Skeletal muscle tissue (tissue), 4 donors: ENCODE results near the gene ARF5. TPM values are rescaled to one million over a fixed set of nuclear protein-coding genes. Genes with fewer than 3 reads are reported as not detected.
A peak's percentile ranks its signal among the peaks of the same experiment; 100 is the strongest.
"Not testable (repeated sequence)": the region's sequence is repeated elsewhere in the genome, so short reads cannot be mapped to it uniquely, and the experiment has no call there.

Experiments
- H3K27ac ChIP-seq: one replicate; pipeline ENCODE4 v1.7.0; 2013; ENCODE audit warnings: mild to moderate bottlenecking, low read depth, low read length, inconsistent platforms
- H3K27me3 ChIP-seq, 3 donors: one replicate each; pipeline ENCODE4 v1.7.0; 2013; ENCODE audit warnings: low read length in 3 of 3; ENCODE audit not compliant: control insufficient read depth in 3 of 3, insufficient read depth in 3 of 3
- H3K36me3 ChIP-seq, 3 donors: one replicate each; pipeline ENCODE4 v1.7.0; 2013; ENCODE audit warnings: low read length in 3 of 3; ENCODE audit not compliant: control insufficient read depth in 3 of 3, insufficient read depth in 3 of 3
- H3K4me1 ChIP-seq, 3 donors: one replicate each; pipeline ENCODE4 v1.7.0; 2013; ENCODE audit warnings: low read length in 3 of 3, mild to moderate bottlenecking in 3 of 3; ENCODE audit not compliant: control insufficient read depth in 3 of 3, insufficient read depth in 3 of 3
- H3K4me3 ChIP-seq, 3 donors: one replicate each; pipeline ENCODE4 v1.7.0; 2013; ENCODE audit warnings: low read length in 3 of 3
- H3K9ac ChIP-seq, 3 donors: one replicate each; pipeline ENCODE4 v1.7.0; 2013; ENCODE audit warnings: low read length in 3 of 3, mild to moderate bottlenecking in 3 of 3, moderate library complexity in 2 of 3, low read depth in 1 of 3
- H3K9me3 ChIP-seq, 3 donors: one replicate each; pipeline ENCODE4 v1.7.0; 2013; ENCODE audit warnings: low read length in 3 of 3; ENCODE audit not compliant: control insufficient read depth in 3 of 3
- total RNA-seq: library from RNA; depleted of rRNA; stranded (reverse); fragments of >200 nt; gene quantifications from one replicate; pipeline ENCODE4 v1.2.3, GENCODE V29; 2014
- donor health status: Osteomylitis.

ARF5 gene
- 59.5 TPM for total RNA-seq

DNA sequence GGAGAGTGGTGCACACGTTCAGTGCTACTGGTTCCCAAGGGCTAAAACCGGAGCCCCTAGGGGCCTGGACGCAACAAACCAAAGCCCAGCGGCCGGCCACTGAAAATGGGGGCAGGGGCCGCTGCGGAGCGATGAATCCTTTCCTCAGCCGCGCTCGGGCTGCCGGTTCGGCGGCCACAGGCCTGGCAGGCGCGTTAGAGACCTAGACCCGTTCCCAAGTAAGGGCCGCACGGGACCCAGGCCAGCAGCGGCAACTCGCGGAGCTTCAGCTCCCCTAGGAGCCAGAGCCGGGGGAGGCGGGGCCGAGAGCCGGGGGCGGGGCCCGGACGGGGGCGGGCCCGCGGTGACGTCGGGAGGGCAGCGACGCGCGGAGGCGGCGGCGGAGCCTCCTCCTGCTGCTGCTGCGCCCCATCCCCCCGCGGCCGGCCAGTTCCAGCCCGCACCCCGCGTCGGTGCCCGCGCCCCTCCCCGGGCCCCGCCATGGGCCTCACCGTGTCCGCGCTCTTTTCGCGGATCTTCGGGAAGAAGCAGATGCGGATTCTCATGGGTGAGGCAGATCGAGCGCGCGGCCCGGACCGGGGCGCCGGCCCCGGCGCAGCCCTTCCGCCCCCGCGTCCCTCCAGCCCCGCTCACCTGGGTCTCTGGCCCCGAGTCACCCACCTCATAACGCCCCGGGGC, at the start of gene ARF5:
TSS of gene ARF5 (plus strand) at position 393 of the 678 bp plus-strand sequence. CDS start at position 481, 88 bp downstream.
- peak within 1 kb of the TSS; percentile 84 to 97 (median 94) for H3K9ac ChIP-seq
- H3K4me3 ChIP-seq, result peak within 1 kb of the TSS; percentile 86 to 96 (median 94)
- H3K9me3 ChIP-seq, result no peaks in the 10 kb centered on the region
- peak within 1 kb of the TSS; percentile 90 for H3K27ac ChIP-seq
- peaks cover 39 to 46% (median 40%) of the 10 kb centered on the region in 3 donors for H3K4me1 ChIP-seq
- H3K36me3 ChIP-seq, result peaks cover 20 to 22% (median 20%) of the 10 kb centered on the region in 3 donors
- H3K27me3 ChIP-seq, result no peaks in the 10 kb centered on the region

DNA sequence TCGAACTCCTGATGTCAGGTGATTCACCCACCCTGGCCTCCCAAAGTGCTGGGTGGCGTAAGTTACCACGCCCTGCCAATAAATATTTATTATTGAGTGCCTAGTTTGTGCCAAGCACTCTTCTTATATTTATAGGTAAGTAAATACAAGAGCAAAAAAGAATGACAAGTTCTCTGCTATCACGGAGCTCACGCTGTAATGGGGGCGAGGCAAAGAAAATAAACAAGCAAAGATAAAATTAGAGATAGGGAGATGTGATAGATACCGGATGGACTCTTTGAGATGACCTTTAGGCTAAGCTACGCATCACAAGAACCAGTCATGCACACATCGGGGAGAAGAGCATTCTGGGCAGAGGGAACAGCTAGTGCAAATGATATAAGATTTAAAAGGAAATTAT, 49.1 kb upstream of the ARF5 start:
- Histone ChIP-seq H3K9me3 (no peaks in the 10 kb centered on the region), H3K36me3 (no peaks in the 10 kb centered on the region), H3K4me3 (no peak overlapping the region), H3K4me1 (no peaks in the 10 kb centered on the region), H3K27ac (no peak overlapping the region), H3K27me3 (peaks cover 5 to 14% (median 12%) of the 10 kb centered on the region in 3 donors), H3K9ac (no peak overlapping the region)

DNA sequence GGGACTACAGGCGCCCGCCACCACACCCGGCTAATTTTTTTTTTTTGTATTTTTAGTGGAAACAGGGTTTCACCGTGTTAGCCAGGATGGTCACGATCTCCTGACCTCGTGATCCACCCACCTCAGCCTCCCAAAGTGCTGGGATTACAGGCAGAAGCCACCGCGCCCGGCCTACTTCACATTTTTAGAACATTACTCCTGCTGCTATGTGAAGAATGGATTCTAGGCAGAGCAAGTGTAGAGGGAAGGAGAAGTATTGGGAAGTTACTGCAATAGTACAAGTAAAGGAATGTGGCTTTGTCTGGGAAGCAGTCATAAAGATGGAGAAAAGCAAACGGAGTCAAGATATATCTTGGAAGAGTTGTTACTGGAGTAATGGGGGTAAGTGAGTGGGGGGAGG, 47.8 kb upstream of the ARF5 start:
- H3K4me1 ChIP-seq, H3K9ac ChIP-seq, H3K27ac ChIP-seq, H3K9me3 ChIP-seq, H3K36me3 ChIP-seq, H3K4me3 ChIP-seq: not testable (repeated sequence)
- H3K27me3 ChIP-seq, result peaks cover 5 to 14% (median 7%) of the 10 kb centered on the region in 3 donors

DNA sequence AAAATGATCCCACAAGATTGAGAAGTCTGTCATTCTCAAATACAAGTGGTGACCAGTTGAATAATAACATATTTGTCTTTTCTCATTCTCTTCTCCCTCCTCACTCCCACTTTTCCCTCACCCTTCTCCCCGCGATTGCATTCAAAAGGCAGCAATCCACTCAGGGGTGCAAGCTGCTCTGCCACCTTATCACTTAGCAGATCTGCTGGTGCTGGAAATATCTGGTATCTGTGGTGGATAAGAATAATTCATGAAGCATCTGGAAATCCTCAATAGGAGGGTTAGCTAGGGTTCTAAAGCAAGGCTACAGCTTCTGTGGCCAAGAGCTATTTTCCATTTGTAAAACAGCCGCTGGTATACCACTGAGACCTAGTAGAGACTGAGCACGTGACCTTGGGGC, 46.7 kb upstream of the ARF5 start:
- H3K36me3 ChIP-seq, result no peaks in the 10 kb centered on the region
- no peak overlapping the region for H3K4me3 ChIP-seq

DNA sequence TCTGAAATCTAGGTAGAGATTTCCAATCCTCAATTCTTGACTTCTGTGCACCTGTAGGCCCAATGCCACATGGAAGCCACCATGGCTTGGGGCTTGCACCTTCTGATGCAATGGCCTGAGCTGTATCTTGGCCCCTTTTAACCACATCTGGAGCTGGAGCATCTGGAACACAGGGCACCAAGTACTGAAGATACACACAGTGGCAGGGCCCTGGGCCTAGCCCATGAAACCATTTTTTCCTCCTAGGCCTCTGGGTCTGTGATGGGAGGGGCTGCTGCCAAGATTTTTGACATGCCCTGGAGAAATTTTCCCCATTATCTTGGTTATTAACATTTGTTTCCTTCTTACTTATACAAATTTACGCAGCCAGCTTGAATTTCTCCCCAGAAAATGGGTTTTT, 41.9 kb upstream of the ARF5 start:
- H3K27me3 ChIP-seq, result no peaks in the 10 kb centered on the region
- no peaks in the 10 kb centered on the region for H3K9me3 ChIP-seq
- H3K36me3 ChIP-seq, result no peaks in the 10 kb centered on the region
- no peaks in the 10 kb centered on the region for H3K4me1 ChIP-seq
- H3K27ac ChIP-seq, result no peak overlapping the region
- no peak overlapping the region for H3K9ac ChIP-seq
- no peak overlapping the region for H3K4me3 ChIP-seq

More for the DNA sequence above, 46.7 kb upstream of the ARF5 start:
- no peaks in the 10 kb centered on the region for H3K4me1 ChIP-seq
- no peak overlapping the region for H3K9ac ChIP-seq
- H3K9me3 ChIP-seq, result no peaks in the 10 kb centered on the region
- peaks cover 5 to 10% (median 5%) of the 10 kb centered on the region in 3 donors for H3K27me3 ChIP-seq
- no peak overlapping the region for H3K27ac ChIP-seq

DNA sequence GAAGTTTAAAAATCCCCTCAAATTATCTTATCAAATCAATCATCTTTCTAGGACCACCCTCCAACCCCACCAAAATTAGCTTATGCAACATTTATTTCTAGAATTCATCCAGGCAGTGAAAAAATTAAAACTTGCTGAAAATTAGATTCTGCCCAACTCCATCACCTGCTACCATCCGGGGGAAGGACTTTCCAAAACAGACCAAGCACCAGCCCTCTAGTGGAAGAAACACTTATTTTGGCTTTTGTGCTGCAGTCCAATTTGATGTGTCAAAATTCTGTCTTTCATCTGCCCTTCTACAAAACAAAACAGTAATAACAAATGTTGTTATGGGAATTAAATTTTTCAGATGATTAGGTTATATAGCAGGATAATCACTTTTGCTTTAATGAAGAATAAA, 38.0 kb upstream of the ARF5 start:
- no peaks in the 10 kb centered on the region for H3K36me3 ChIP-seq
- no peak overlapping the region for H3K27ac ChIP-seq
- H3K9ac ChIP-seq, result no peak overlapping the region
- no peaks in the 10 kb centered on the region for H3K27me3 ChIP-seq
- no peak overlapping the region for H3K4me3 ChIP-seq
- H3K4me1 ChIP-seq, result no peaks in the 10 kb centered on the region
- no peaks in the 10 kb centered on the region for H3K9me3 ChIP-seq

DNA sequence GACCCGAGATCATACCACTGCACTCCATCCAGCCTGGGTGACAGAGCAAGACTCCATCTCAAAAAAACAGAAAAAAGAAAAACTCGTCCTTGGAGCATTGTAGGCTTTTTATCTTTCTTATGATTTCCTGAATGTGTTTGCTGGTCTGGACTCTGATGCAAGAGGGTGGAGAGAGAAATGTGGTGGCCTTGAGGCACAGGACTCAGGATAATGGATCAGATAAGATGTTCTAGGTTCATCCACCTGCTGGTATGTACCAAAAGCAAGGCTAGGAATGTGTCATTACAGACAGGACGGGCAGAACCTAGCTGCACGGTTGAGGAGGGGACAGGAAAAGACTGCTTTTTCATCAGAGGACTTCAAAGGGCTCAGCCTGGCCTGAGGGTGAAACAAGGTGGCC, 36.3 kb upstream of the ARF5 start:
- Histone ChIP-seq H3K4me1 (no peaks in the 10 kb centered on the region), H3K27me3 (no peaks in the 10 kb centered on the region), H3K27ac (no peak overlapping the region)

DNA sequence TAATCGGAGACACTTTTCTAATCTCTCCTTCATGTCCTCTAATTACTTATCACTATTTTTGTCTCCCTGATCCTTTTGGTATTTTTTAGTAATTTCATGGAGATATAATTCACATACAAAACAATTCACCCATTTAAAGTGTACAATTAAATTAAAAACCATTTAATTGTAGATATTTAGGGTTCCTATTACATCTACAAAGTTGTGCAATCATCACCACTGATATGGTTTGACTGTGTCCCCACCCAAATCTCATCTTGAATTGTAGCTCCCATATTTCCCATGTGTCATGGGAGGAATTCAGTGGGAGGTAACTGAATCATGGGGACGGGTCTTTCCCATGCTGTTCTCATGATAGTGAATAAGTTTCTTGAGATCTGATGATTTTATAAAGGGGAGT, 31.8 kb upstream of the ARF5 start:
- no peaks in the 10 kb centered on the region for H3K4me1 ChIP-seq
- no peaks in the 10 kb centered on the region for H3K27me3 ChIP-seq
- H3K27ac ChIP-seq, result no peak overlapping the region
- H3K9me3 ChIP-seq, result no peaks in the 10 kb centered on the region
- no peaks in the 10 kb centered on the region for H3K36me3 ChIP-seq
- no peak overlapping the region for H3K4me3 ChIP-seq
- no peak overlapping the region for H3K9ac ChIP-seq

More for the DNA sequence above, 36.3 kb upstream of the ARF5 start:
- no peak overlapping the region for H3K9ac ChIP-seq
- no peak overlapping the region for H3K4me3 ChIP-seq
- H3K9me3 ChIP-seq, result no peaks in the 10 kb centered on the region
- H3K36me3 ChIP-seq, result no peaks in the 10 kb centered on the region

DNA sequence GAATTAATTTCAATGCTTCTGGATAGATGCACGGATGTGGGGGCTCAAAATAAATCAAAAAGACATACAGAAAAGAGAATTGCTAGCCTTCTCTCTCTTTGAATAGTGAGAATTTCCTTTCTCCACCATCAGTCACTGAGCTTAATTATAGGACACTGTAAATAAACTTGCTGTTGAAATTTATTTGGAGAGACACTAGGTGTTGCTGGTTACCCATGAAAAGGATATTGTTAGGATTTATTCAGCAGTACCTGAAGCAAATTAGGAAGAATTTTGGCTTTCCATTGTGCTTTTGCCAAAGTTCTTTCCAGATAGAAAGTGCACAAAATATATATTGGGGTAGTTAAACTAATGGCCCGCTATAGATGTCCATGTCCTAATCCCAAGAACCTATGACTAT, 30.4 kb upstream of the ARF5 start:
- no peak overlapping the region for H3K27ac ChIP-seq
- H3K9ac ChIP-seq, result no peak overlapping the region
- H3K4me3 ChIP-seq, result no peak overlapping the region
- no peaks in the 10 kb centered on the region for H3K27me3 ChIP-seq
- H3K36me3 ChIP-seq, result no peaks in the 10 kb centered on the region
- no peaks in the 10 kb centered on the region for H3K9me3 ChIP-seq
- H3K4me1 ChIP-seq, result no peaks in the 10 kb centered on the region

DNA sequence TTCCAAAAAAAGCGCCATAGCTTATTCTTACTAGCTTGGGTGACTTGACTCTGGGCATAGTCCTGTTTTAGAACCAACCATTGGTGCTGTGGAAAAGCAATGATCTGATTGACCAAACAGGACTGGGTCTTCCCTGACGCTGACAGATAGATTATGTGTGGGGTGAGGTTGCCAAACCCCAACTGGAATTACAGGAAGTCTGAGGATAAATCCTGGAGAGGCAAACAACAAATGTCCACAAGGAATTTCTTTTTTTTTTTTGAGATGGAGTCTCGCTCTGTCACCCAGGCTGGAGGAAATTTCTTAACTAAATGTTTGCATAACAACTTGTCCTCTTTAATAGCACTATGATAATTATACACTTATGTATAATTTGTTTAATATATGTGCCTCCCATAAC, 22.0 kb upstream of the ARF5 start:
- Histone ChIP-seq H3K27ac (no peak overlapping the region), H3K4me1 (no peaks in the 10 kb centered on the region), H3K36me3 (no peaks in the 10 kb centered on the region), H3K4me3 (no peak overlapping the region), H3K27me3 (no peaks in the 10 kb centered on the region), H3K9ac (no peak overlapping the region), H3K9me3 (no peaks in the 10 kb centered on the region)
